GM23338 (cell line): ENCODE measurements around the gene TMEM150A. TPM values are rescaled to one million over a fixed set of nuclear protein-coding genes. Genes with fewer than 3 reads are reported as not detected.

ENCODE experiments used
- ATAC-seq: fragments of 200-7000 bp; cut with Tn5 transposase; 3 replicates; pipeline ENCODE4 v1.9.1; 2020
- DNase-seq: peaks from one replicate; pipeline ENCODE4 v3.0.0-alpha.2; 2015; ENCODE audit warnings: low spot score
- H2AFZ ChIP-seq: fragments of 200-600 bp; sonication (generic); 2 replicates; pipeline ENCODE4 v1.8.0; 2016; ENCODE audit warnings: antibody characterized with exemption, mild to moderate bottlenecking, moderate library complexity
- H3F3A ChIP-seq: fragments of 200-600 bp; sonication (generic); replicated peaks from 2 replicates; pipeline ENCODE4 v1.8.0; 2017; ENCODE audit warnings: antibody characterized with exemption, mixed run types, low read depth
- H3K27ac ChIP-seq: fragments of 200-600 bp; sonication (generic); 2 replicates; pipeline ENCODE4 v1.6.1; 2016; ENCODE audit warnings: low read depth
- H3K27me3 ChIP-seq: fragments of 200-600 bp; sonication (generic); 2 replicates; pipeline ENCODE4 v1.8.0; 2016; ENCODE audit warnings: mild to moderate bottlenecking, mixed run types, moderate library complexity; ENCODE audit not compliant: insufficient read depth
- H3K36me3 ChIP-seq: fragments of 200-600 bp; sonication (generic); 2 replicates; pipeline ENCODE4 v1.8.0; 2016; ENCODE audit warnings: mild to moderate bottlenecking; ENCODE audit not compliant: insufficient read depth
- H3K4me1 ChIP-seq: fragments of 200-600 bp; sonication (generic); 2 replicates; pipeline ENCODE4 v1.8.0; 2016; ENCODE audit warnings: mild to moderate bottlenecking, moderate library complexity; ENCODE audit not compliant: insufficient read depth
- H3K4me2 ChIP-seq: fragments of 200-600 bp; sonication (generic); 2 replicates; pipeline ENCODE4 v1.7.1; 2017; ENCODE audit warnings: mixed run types
- H3K4me3 ChIP-seq: fragments of 200-600 bp; sonication (generic); 2 replicates; pipeline ENCODE4 v1.6.1; 2016; ENCODE audit warnings: mixed run types
- H3K79me2 ChIP-seq: fragments of 200-600 bp; sonication (generic); replicated peaks from 2 replicates; pipeline ENCODE4 v1.8.0; 2017; ENCODE audit warnings: mild to moderate bottlenecking; ENCODE audit not compliant: insufficient read depth
- H3K9me2 ChIP-seq: fragments of 200-600 bp; sonication (generic); 2 replicates; pipeline ENCODE4 v1.8.0; 2017; ENCODE audit not compliant: insufficient read depth
- H4K20me1 ChIP-seq: fragments of 200-600 bp; sonication (generic); replicated peaks from 2 replicates; pipeline ENCODE4 v1.8.0; 2017; ENCODE audit warnings: mild to moderate bottlenecking; ENCODE audit not compliant: insufficient read depth
- H3K27ac Mint-ChIP-seq: 2 replicates; pipeline ENCODE4 v1.8.0; 2020; ENCODE audit warnings: inconsistent platforms, mild to moderate bottlenecking, moderate library complexity, mixed read lengths
- H3K27me3 Mint-ChIP-seq: 3 replicates; pipeline ENCODE4 v1.8.0; 2022; ENCODE audit warnings: low read depth, mild to moderate bottlenecking, moderate library complexity, mixed read lengths, inconsistent platforms; ENCODE audit not compliant: insufficient read depth, poor library complexity
- H3K36me3 Mint-ChIP-seq: 3 replicates; pipeline ENCODE4 v1.8.0; 2021; ENCODE audit warnings: low read depth, mild to moderate bottlenecking, inconsistent platforms, moderate library complexity, mixed read lengths
- H3K4me1 Mint-ChIP-seq: 3 replicates; pipeline ENCODE4 v1.8.0; 2020; ENCODE audit warnings: mild to moderate bottlenecking, inconsistent platforms, mixed read lengths
- H3K4me3 Mint-ChIP-seq: 3 replicates; pipeline ENCODE4 v1.8.0; 2021; ENCODE audit warnings: moderate library complexity, mild to moderate bottlenecking, inconsistent platforms, mixed read lengths
- H3K9me3 Mint-ChIP-seq: 3 replicates; pipeline ENCODE4 v1.8.0; 2020; ENCODE audit warnings: moderate library complexity, mild to moderate bottlenecking, inconsistent platforms, mixed read lengths
- CREB1 ChIP-seq: fragments of 250-450 bp; sonication (Bioruptor Pico); IDR thresholded peaks from 2 replicates; pipeline ENCODE4 v1.5.0; 2020; ENCODE audit warnings: low read depth, mild to moderate bottlenecking, moderate library complexity
- POLR2AphosphoS5 ChIP-seq: IDR thresholded peaks from 2 replicates; pipeline ENCODE4 v1.6.1; 2016; ENCODE audit warnings: antibody characterized with exemption, low read depth
- STAT1 ChIP-seq: IDR thresholded peaks from one replicate; pipeline ENCODE4 v1.6.1; 2016; ENCODE audit warnings: antibody characterized with exemption; ENCODE audit not compliant: unreplicated experiment
- ZNF114 ChIP-seq: fragments of 250-450 bp; sonication (Bioruptor Pico); IDR thresholded peaks from 2 replicates; pipeline ENCODE4 v1.5.0; 2020; ENCODE audit warnings: mild to moderate bottlenecking, moderate library complexity
- ZNF331 ChIP-seq: fragments of 250-450 bp; sonication (Bioruptor Pico); IDR thresholded peaks from 2 replicates; pipeline ENCODE4 v1.5.0; 2020; ENCODE audit warnings: low read depth, mild to moderate bottlenecking, moderate library complexity
- polyA plus RNA-seq: library from polyadenylated mRNA; unstranded; fragments of >200 nt; fragmentation: Nextera tagmentation; extraction: Ambion mirVana; gene quantifications from 2 replicates; pipeline ENCODE4 v1.2.1, GENCODE V29; 2016
- total RNA-seq: library from RNA; depleted of rRNA; stranded (reverse); fragments of >200 nt; shearing (Covaris generic); gene quantifications from 2 replicates; pipeline ENCODE4 v1.2.3, GENCODE V29; 2014
- TF ChIP-seq, protein P1 (sequence below): IDR thresholded peaks from one replicate; pipeline ENCODE4 v1.6.1; 2018; ENCODE audit warnings: antibody characterized with exemption; ENCODE audit not compliant: unreplicated experiment
- TF ChIP-seq, protein P2 (sequence below): fragments of 250-450 bp; sonication (Bioruptor Pico); IDR thresholded peaks from 2 replicates; pipeline ENCODE4 v1.5.0; 2020; ENCODE audit warnings: mild to moderate bottlenecking, moderate library complexity

TMEM150A gene
- total and polyA plus RNA-seq, 2 experiments from 2014 or later = 16.4 to 27.9 TPM

DNA sequence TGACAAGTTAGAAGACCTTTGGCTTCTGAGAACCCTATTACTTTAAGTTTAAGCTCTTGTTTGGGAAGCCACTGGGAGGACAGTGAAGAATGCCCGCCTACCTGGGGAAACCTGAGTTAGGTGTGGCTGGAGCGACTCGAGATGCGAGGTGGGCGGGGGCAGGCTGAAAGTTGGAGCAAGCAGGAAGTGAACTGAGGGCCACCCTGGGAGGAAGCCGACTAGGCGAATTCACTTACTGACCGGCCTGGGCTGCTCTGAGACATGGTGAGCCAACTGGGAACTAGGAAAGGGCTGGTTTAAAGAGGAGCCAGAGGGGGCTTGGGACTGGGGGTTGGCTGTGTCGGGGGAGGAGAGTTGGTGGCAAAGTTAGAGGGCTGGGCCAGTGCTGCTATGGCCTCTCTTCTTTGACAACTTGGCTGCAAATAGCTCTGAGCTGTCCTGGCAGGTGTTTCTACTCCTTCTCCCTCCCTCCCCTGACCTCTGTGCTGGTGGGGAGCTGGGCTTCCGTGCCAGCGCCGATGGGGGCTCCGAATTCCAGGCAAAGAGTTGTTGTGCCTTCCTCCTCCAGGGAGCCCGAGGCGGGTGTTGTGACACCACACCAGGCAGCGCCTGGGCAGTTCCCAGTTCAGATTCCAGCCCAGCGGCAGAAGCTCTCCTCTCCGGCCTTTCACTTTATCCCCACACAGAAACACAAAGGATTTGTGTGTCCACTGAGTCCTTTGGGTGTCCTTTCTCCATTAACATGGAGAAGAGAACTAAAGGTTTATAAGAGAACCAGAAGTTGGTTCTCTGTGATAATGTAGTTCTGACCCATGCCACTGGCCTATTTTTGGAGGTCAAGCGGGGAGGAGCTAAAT lies 24.9 kb downstream of the TMEM150A start, which contains the start of gene VAMP8:
Gene VAMP8, plus strand, starts transcription at position 201 of the 857 bp plus-strand sequence. Its CDS starts 61 bp downstream, at position 262.
- DNase-seq (peak; percentile 95), ATAC-seq (peak; percentile 88)
- TF ChIP-seq ZNF331 (CRISPR knock-in tag) (no peak), POLR2AphosphoS5 (peak; percentile 58), STAT1 (no peak), ZNF114 (CRISPR knock-in tag) (no peak), CREB1 (no peak)
- TF ChIP-seq, protein P1, sequence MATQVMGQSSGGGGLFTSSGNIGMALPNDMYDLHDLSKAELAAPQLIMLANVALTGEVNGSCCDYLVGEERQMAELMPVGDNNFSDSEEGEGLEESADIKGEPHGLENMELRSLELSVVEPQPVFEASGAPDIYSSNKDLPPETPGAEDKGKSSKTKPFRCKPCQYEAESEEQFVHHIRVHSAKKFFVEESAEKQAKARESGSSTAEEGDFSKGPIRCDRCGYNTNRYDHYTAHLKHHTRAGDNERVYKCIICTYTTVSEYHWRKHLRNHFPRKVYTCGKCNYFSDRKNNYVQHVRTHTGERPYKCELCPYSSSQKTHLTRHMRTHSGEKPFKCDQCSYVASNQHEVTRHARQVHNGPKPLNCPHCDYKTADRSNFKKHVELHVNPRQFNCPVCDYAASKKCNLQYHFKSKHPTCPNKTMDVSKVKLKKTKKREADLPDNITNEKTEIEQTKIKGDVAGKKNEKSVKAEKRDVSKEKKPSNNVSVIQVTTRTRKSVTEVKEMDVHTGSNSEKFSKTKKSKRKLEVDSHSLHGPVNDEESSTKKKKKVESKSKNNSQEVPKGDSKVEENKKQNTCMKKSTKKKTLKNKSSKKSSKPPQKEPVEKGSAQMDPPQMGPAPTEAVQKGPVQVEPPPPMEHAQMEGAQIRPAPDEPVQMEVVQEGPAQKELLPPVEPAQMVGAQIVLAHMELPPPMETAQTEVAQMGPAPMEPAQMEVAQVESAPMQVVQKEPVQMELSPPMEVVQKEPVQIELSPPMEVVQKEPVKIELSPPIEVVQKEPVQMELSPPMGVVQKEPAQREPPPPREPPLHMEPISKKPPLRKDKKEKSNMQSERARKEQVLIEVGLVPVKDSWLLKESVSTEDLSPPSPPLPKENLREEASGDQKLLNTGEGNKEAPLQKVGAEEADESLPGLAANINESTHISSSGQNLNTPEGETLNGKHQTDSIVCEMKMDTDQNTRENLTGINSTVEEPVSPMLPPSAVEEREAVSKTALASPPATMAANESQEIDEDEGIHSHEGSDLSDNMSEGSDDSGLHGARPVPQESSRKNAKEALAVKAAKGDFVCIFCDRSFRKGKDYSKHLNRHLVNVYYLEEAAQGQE = no peak
- TF ChIP-seq, protein P2, sequence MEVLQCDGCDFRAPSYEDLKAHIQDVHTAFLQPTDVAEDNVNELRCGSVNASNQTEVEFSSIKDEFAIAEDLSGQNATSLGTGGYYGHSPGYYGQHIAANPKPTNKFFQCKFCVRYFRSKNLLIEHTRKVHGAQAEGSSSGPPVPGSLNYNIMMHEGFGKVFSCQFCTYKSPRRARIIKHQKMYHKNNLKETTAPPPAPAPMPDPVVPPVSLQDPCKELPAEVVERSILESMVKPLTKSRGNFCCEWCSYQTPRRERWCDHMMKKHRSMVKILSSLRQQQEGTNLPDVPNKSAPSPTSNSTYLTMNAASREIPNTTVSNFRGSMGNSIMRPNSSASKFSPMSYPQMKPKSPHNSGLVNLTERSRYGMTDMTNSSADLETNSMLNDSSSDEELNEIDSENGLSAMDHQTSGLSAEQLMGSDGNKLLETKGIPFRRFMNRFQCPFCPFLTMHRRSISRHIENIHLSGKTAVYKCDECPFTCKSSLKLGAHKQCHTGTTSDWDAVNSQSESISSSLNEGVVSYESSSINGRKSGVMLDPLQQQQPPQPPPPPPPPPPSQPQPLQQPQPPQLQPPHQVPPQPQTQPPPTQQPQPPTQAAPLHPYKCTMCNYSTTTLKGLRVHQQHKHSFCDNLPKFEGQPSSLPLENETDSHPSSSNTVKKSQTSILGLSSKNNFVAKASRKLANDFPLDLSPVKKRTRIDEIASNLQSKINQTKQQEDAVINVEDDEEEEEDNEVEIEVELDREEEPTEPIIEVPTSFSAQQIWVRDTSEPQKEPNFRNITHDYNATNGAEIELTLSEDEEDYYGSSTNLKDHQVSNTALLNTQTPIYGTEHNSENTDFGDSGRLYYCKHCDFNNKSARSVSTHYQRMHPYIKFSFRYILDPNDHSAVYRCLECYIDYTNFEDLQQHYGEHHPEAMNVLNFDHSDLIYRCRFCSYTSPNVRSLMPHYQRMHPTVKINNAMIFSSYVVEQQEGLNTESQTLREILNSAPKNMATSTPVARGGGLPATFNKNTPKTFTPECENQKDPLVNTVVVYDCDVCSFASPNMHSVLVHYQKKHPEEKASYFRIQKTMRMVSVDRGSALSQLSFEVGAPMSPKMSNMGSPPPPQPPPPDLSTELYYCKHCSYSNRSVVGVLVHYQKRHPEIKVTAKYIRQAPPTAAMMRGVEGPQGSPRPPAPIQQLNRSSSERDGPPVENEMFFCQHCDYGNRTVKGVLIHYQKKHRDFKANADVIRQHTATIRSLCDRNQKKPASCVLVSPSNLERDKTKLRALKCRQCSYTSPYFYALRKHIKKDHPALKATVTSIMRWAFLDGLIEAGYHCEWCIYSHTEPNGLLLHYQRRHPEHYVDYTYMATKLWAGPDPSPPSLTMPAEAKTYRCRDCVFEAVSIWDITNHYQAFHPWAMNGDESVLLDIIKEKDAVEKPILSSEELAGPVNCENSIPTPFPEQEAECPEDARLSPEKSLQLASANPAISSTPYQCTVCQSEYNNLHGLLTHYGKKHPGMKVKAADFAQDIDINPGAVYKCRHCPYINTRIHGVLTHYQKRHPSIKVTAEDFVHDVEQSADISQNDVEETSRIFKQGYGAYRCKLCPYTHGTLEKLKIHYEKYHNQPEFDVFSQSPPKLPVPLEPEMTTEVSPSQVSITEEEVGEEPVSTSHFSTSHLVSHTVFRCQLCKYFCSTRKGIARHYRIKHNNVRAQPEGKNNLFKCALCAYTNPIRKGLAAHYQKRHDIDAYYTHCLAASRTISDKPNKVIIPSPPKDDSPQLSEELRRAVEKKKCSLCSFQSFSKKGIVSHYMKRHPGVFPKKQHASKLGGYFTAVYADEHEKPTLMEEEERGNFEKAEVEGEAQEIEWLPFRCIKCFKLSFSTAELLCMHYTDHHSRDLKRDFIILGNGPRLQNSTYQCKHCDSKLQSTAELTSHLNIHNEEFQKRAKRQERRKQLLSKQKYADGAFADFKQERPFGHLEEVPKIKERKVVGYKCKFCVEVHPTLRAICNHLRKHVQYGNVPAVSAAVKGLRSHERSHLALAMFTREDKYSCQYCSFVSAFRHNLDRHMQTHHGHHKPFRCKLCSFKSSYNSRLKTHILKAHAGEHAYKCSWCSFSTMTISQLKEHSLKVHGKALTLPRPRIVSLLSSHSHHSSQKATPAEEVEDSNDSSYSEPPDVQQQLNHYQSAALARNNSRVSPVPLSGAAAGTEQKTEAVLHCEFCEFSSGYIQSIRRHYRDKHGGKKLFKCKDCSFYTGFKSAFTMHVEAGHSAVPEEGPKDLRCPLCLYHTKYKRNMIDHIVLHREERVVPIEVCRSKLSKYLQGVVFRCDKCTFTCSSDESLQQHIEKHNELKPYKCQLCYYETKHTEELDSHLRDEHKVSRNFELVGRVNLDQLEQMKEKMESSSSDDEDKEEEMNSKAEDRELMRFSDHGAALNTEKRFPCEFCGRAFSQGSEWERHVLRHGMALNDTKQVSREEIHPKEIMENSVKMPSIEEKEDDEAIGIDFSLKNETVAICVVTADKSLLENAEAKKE (CRISPR knock-in tag) = no peak
- peaks cover 30% of the 10 kb centered on the region for H3K4me1 ChIP-seq
- H3K9me3 Mint-ChIP-seq = no peaks in the 10 kb centered on the region
- H4K20me1 ChIP-seq = no peaks in the 10 kb centered on the region
- H3K4me2 ChIP-seq = peak within 1 kb of the TSS; percentile 82
- H3F3A ChIP-seq = peaks cover 9% of the 10 kb centered on the region; the same call in 1 of the 2 replicates
- peak within 1 kb of the TSS; percentile 23 for H3K27ac ChIP-seq
- H3K9me2 ChIP-seq = no peaks in the 10 kb centered on the region
- peaks cover 11% of the 10 kb centered on the region for H3K27me3 ChIP-seq
- peaks cover 9% of the 10 kb centered on the region for H3K27me3 Mint-ChIP-seq
- H3K4me3 Mint-ChIP-seq = peak within 1 kb of the TSS; percentile 85
- H3K4me1 Mint-ChIP-seq = peaks cover 32% of the 10 kb centered on the region
- peak within 1 kb of the TSS; percentile 91 for H3K27ac Mint-ChIP-seq
- peaks cover 6% of the 10 kb centered on the region; the same call in 1 of the 3 replicates for H3K36me3 Mint-ChIP-seq
- no peaks in the 10 kb centered on the region for H3K79me2 ChIP-seq
- H3K4me3 ChIP-seq = peak within 1 kb of the TSS; percentile 61
- H3K36me3 ChIP-seq = no peaks in the 10 kb centered on the region
- H2AFZ ChIP-seq = peak within 1 kb of the TSS; percentile 60
